Measurements from ENCODE around the gene OR1F1.

DNA sequence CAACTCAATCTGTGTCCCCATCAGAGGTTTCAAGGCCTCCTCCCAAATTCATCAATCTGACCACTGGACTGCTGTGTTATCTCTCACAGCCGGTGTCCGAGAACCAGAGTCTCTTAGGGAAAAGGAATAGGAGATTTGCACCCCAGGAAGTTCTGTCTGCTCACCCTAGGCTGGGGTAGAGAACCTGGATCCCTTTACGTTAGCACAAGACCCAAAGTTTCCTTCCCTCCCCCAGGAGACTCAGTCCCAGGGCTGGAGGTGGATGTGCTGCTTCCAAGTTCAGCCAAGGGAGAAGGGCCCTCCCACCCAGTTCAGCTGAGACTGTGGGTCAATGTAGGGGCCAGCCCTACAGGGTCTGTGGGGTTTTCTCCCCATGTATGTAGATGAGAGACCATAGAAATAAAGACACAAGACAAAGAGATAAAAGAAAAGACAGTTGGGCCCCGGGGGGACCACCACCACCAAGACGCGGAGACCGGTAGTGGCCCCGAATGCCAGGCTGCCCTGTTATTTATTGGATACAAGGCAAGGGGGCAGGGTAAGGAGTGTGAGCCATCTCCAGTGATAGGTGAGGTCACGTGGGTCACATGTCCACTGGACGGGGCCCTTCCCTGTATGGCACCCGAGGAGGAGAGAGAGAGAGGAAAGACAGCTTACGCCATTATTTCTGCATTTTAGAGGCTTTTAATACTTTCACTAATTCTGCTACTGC is 22.7 kb upstream of the OR1F1 start:
- TF ChIP-seq EZH2phosphoT487 (IDR thresholded peaks at IDR 0.05; ENCODE audit: insufficient read depth, low read depth), result no peak
- TF ChIP-seq EZH2 (IDR thresholded peaks at IDR 0.05; ENCODE audit: insufficient read depth, poor library complexity, severe bottlenecking), result no peak

Measured in GM23248 (cell line).